Endothelial cell of umbilical vein (primary cell): ENCODE results near the gene DUOXA2. TPM values are rescaled to one million over a fixed set of nuclear protein-coding genes. Genes with fewer than 3 reads are reported as not detected.

ENCODE experiments used
- BruUV-seq: library from RNA; stranded (reverse); fragments of 400-500 nt; replicated peaks from 2 replicates; lab custom pipeline; 2021; lab: Mats Ljungman, UMichigan
- CTCF ChIA-PET: fragments of 300-600, 350-600 bp; sonication (Branson Sonifier 250); formaldehyde crosslinking; loops from one replicate; lab custom pipeline; 2021; ENCODE audit warnings: antibody characterized with exemption, inconsistent platforms; lab: Charles Lee
- POLR2A ChIA-PET: fragments of 300-600, 350-600 bp; sonication (Branson Sonifier 250); formaldehyde crosslinking; loops from one replicate; lab custom pipeline; 2021; ENCODE audit warnings: antibody characterized with exemption, inconsistent platforms; lab: Charles Lee
- DNase-seq: peaks from one replicate; pipeline ENCODE4 v3.0.0-alpha.2; 2011; ENCODE audit warnings: low read depth, low spot score
- FAIRE-seq: peaks from 2 replicates; lab custom pipeline; 2011; peaks lifted over from hg19 to GRCh38; lab: Jason Lieb, UNC
- H2AFZ ChIP-seq: 2 replicates; pipeline ENCODE4 v1.6.0; 2012; ENCODE audit warnings: low read depth, low read length, control low read depth, inconsistent platforms
- H3K27ac ChIP-seq: 2 replicates; pipeline ENCODE4 v1.5.1; 2011; ENCODE audit warnings: low read depth, mild to moderate bottlenecking, control low read depth, low read length, moderate library complexity; ENCODE audit not compliant: insufficient read depth
- H3K27me3 ChIP-seq, 2 experiments: 2 replicates each; pipeline versions ENCODE4 v1.6.0 to v1.6.1; 2011; ENCODE audit warnings: low read length in 2 of 2, mixed read lengths in 1 of 2; ENCODE audit not compliant: control insufficient read depth in 2 of 2, insufficient read depth in 2 of 2
- H3K36me3 ChIP-seq, 2 experiments: 2 replicates in 1 of 2; 3 replicates in 1 of 2; pipeline ENCODE4 v1.5.1; 2011; ENCODE audit warnings: low read length in 2 of 2, mild to moderate bottlenecking in 1 of 2, moderate library complexity in 1 of 2; ENCODE audit not compliant: control insufficient read depth in 2 of 2, insufficient read depth in 2 of 2; ENCODE audit errors: extremely low read depth in 1 of 2
- H3K4me1 ChIP-seq: 3 replicates; pipeline ENCODE4 v1.5.1; 2011; ENCODE audit warnings: mild to moderate bottlenecking, low read length; ENCODE audit not compliant: control insufficient read depth, insufficient read depth; ENCODE audit errors: extremely low read depth
- H3K4me2 ChIP-seq: 2 replicates; pipeline ENCODE4 v1.6.1; 2011; ENCODE audit warnings: low read length, control low read depth, mixed read lengths; ENCODE audit not compliant: insufficient read depth
- H3K4me3 ChIP-seq, 3 experiments: fragments of 200-600 bp in 1 of 3; sonication (generic), shearing (Covaris generic) in 1 of 3; replicated peaks in 1 of 3; 2 replicates each; pipeline ENCODE4 v1.5.1; 2011 to 2016; ENCODE audit warnings: control low read depth in 3 of 3, low read length in 3 of 3, mild to moderate bottlenecking in 2 of 3, inconsistent platforms in 1 of 3, low read depth in 1 of 3, moderate library complexity in 1 of 3; ENCODE audit not compliant: insufficient read depth in 1 of 3
- H3K79me2 ChIP-seq: 2 replicates; pipeline ENCODE4 v1.6.0; 2012; ENCODE audit warnings: low read length, inconsistent platforms; ENCODE audit not compliant: control insufficient read depth, insufficient read depth
- H3K9ac ChIP-seq: replicated peaks from 2 replicates; pipeline ENCODE3; 2011; ENCODE audit warnings: low read length, control low read depth; ENCODE audit not compliant: insufficient read depth; ENCODE audit errors: extremely low read depth
- H3K9me1 ChIP-seq: replicated peaks from 3 replicates; pipeline ENCODE4 v1.6.0; 2011; ENCODE audit warnings: mild to moderate bottlenecking, low read length; ENCODE audit not compliant: control insufficient read depth, insufficient read depth; ENCODE audit errors: extremely low read depth
- H3K9me3 ChIP-seq: replicated peaks from 2 replicates; pipeline ENCODE4 v1.5.1; 2012; ENCODE audit warnings: low read length, inconsistent platforms; ENCODE audit not compliant: control insufficient read depth, insufficient read depth
- H4K20me1 ChIP-seq: replicated peaks from 2 replicates; pipeline ENCODE3; 2011; ENCODE audit warnings: mild to moderate bottlenecking, low read length; ENCODE audit not compliant: control insufficient read depth, insufficient read depth; ENCODE audit errors: extremely low read depth
- EZH2 ChIP-seq: IDR thresholded peaks from 2 replicates; pipeline ENCODE4 v1.6.1; 2012; ENCODE audit warnings: borderline replicate concordance, low read depth, mild to moderate bottlenecking, moderate library complexity, low read length, inconsistent platforms; ENCODE audit not compliant: severe bottlenecking
- FOS ChIP-seq: IDR thresholded peaks from 2 replicates; pipeline ENCODE4 v1.6.1; 2011; ENCODE audit warnings: mild to moderate bottlenecking, low read length, moderate library complexity, borderline replicate concordance; ENCODE audit not compliant: insufficient read depth
- GATA2 ChIP-seq: IDR thresholded peaks from 2 replicates; pipeline ENCODE4 v1.7.0; 2011; ENCODE audit warnings: low read depth, mild to moderate bottlenecking, moderate library complexity, mixed read lengths, low read length; ENCODE audit not compliant: insufficient read length, insufficient read depth
- JUN ChIP-seq: IDR thresholded peaks from 2 replicates; pipeline ENCODE4 v1.6.1; 2011; ENCODE audit warnings: borderline replicate concordance, low read depth; ENCODE audit not compliant: insufficient read length, insufficient read depth
- MYC ChIP-seq: IDR thresholded peaks from one replicate; pipeline ENCODE4 v1.6.1; 2011; ENCODE audit warnings: mild to moderate bottlenecking, low read depth, low read length
- POLR2A ChIP-seq: IDR thresholded peaks from 2 replicates; pipeline ENCODE4 v1.6.1; 2012; ENCODE audit warnings: low read depth, mild to moderate bottlenecking, control low read depth, low read length
- POLR2AphosphoS5 ChIP-seq: IDR thresholded peaks from 2 replicates; pipeline ENCODE4 v1.6.1; 2012; ENCODE audit warnings: low read depth, mild to moderate bottlenecking, control low read depth, low read length, moderate library complexity; ENCODE audit not compliant: insufficient read depth
- dilution Hi-C: fragments of 300-500 bp; cut with MboI; formaldehyde crosslinking; loops from one replicate; pipeline ENCODE4 v1.15.0; 2019; ENCODE audit warnings: low sequenced_read_pairs; ENCODE audit not compliant: extremely low pct_ligation_motif_present
- intact Hi-C: fragments of 100-400 bp; cut with micrococcal nuclease; formaldehyde crosslinking; loops from one replicate; pipeline ENCODE4 v1.10.0; 2022
- polyA plus RNA-seq, 4 experiments: library from polyadenylated mRNA; depleted of rRNA in 3 of 4; stranded (reverse) in 3 of 4; unstranded in 1 of 4; fragments of >200 nt; gene quantifications; 2 replicates each; pipeline versions ENCODE4 v1.2.1 to v1.2.3, GENCODE V29; 2011 to 2012; ENCODE audit warnings: missing spikeins in 1 of 4
- total RNA-seq: library from RNA; stranded (reverse); gene quantifications from 2 replicates; pipeline ENCODE4 v1.2.3, GENCODE V29; 2021
- TF ChIP-seq, protein P1 (sequence below), 2 donors: IDR thresholded peaks; 1 replicate in 1 of 2; 2 replicates in 1 of 2; pipeline ENCODE4 v1.5.1; 2011; ENCODE audit warnings: low read length in 2 of 2, mild to moderate bottlenecking in 2 of 2, moderate library complexity in 2 of 2, control low read depth in 1 of 2, inconsistent platforms in 1 of 2, low read depth in 1 of 2; ENCODE audit not compliant: insufficient read depth in 1 of 2; ENCODE audit errors: extremely low read depth in 1 of 2
- TF ChIP-seq, protein P2 (sequence below): IDR thresholded peaks from 2 replicates; pipeline ENCODE4 v1.6.1; 2011; ENCODE audit not compliant: insufficient read depth, insufficient read length

Gene DUOXA2
- total and polyA plus RNA-seq, 2 donors (not counting 3 experiments of a cell fraction or from before 2014, with no cell fraction given) = not detected

DNA sequence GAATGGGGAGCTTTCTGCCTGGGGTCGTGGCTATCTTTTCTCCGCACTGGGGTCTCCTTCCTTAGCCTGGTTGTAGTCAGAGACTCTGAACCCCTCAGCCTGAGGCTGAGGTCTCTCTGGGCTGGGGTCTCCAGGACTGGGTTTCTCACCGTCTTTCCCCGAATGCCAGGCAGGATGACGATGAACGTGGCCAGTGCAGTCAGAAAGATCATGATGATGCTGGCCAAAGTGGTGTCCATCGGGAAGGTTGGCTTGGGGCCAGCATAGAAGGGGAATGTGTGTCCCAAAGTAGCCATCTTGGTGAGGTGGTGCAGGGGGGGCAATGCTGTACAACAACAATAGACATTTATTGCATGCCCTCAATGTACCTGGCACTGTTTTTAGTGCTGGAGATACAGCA lies 8.6 kb downstream of the DUOXA2 start:
- no TSS peak for BruUV-seq
- CTCF ChIA-PET = interaction anchor here (1.2 to 2.0 kb wide), 2 partner anchors 15 to 40 kb away, joined by 4 to 8 read pairs; no protein-coding TSS in a partner anchor
- Histone ChIP-seq H3K36me3 (no peaks in the 10 kb centered on the region), H3K9me3 (no peaks in the 10 kb centered on the region), H3K27ac (no peak overlapping the region), H3K4me2 (no peak overlapping the region), H3K9ac (no peak overlapping the region), H2AFZ (no peak overlapping the region), H3K79me2 (no peaks in the 10 kb centered on the region), H4K20me1 (no peaks in the 10 kb centered on the region), H3K27me3 (peaks cover 21 to 43% of the 10 kb centered on the region in 2 experiments), H3K4me3 (no peak overlapping the region), H3K4me1 (peaks cover 8% of the 10 kb centered on the region), H3K9me1 (no peaks in the 10 kb centered on the region)
- intact Hi-C loops (no loop called here), dilution Hi-C loops (no loop called here)
- POLR2A ChIA-PET = no interaction called here
- FAIRE-seq = no peak
- TF ChIP-seq POLR2AphosphoS5 = no peak
- TF ChIP-seq, protein P1, sequence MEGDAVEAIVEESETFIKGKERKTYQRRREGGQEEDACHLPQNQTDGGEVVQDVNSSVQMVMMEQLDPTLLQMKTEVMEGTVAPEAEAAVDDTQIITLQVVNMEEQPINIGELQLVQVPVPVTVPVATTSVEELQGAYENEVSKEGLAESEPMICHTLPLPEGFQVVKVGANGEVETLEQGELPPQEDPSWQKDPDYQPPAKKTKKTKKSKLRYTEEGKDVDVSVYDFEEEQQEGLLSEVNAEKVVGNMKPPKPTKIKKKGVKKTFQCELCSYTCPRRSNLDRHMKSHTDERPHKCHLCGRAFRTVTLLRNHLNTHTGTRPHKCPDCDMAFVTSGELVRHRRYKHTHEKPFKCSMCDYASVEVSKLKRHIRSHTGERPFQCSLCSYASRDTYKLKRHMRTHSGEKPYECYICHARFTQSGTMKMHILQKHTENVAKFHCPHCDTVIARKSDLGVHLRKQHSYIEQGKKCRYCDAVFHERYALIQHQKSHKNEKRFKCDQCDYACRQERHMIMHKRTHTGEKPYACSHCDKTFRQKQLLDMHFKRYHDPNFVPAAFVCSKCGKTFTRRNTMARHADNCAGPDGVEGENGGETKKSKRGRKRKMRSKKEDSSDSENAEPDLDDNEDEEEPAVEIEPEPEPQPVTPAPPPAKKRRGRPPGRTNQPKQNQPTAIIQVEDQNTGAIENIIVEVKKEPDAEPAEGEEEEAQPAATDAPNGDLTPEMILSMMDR (IDR thresholded peaks at IDR 0.05; ENCODE audit: extremely low read depth in 1 of 2, insufficient read depth in 1 of 2, low read depth in 1 of 2, low read length in 2 of 2) = no peak
- no peak for TF ChIP-seq MYC
- TF ChIP-seq, protein P2, sequence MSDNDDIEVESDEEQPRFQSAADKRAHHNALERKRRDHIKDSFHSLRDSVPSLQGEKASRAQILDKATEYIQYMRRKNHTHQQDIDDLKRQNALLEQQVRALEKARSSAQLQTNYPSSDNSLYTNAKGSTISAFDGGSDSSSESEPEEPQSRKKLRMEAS = no peak
- no peak for TF ChIP-seq EZH2
- no peak for TF ChIP-seq JUN
- TF ChIP-seq POLR2A = no peak
- TF ChIP-seq GATA2 = no peak
- TF ChIP-seq FOS = no peak
- DNase-seq = no peak
